H4 (cell line): ENCODE results near the gene SMCO4. TPM values are rescaled to one million over a fixed set of nuclear protein-coding genes. Genes with fewer than 3 reads are reported as not detected.
"Not testable (repeated sequence)": the region's sequence is repeated elsewhere in the genome, so short reads cannot be mapped to it uniquely, and the experiment has no call there.

ENCODE experiments used
- DNase-seq: peaks from one replicate; pipeline ENCODE4 v3.0.0-alpha.2; 2015; ENCODE audit warnings: low spot score
- total RNA-seq: library from RNA; depleted of rRNA; stranded (reverse); fragments of >200 nt; shearing (Covaris generic); gene quantifications from 2 replicates; pipeline ENCODE4 v1.2.3, GENCODE V29; 2014; rRNA removed

SMCO4 gene
- total RNA-seq, 1 experiment from 2014 or later = 22.9 TPM

DNA sequence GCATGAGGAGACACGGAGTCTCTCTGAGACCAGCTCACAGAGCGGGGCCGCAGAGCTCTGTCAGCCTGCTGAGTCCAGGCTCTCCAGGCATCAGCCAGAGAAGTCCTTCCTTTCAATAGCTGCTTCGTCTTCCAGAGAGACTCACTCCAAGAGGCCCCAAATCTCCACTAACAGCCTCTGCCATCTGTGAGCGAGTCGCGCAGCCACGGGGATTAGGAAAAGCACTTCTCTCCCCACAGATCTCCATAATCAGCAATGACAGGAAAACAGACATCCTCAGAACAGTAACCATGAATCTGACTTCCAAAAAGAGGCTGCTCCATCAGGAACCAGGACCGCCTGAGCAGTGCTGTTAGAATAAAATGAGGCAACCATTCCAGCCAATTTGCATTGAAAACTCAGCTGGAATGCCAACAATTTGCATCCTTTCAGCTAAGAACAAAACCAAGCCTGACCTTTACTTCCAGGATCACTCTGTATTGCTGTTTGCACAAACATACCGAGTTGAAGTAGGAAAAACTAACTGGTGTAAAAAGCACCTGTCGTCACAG is 65.4 kb downstream of the SMCO4 start:
- no peak for DNase-seq

DNA sequence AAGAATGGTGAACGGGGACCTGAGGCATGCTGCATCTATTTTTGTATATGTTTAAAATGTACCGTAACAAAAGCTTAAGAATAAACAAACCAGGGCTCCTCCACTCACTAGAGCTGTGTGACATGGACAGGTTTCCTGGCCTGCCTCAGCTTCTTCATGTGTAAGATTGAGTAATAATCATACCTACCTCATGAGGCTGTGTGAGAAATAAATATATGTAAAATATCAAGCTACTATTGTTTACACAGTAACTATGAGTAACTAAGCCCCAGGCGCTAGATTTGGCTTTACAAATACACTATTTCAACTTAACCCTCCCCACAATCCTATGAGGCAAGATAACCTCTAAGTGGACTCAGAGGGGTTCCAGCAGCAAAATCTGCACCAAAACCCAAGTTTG is 66.4 kb downstream of the SMCO4 start:
- peak; percentile 43 for DNase-seq

DNA sequence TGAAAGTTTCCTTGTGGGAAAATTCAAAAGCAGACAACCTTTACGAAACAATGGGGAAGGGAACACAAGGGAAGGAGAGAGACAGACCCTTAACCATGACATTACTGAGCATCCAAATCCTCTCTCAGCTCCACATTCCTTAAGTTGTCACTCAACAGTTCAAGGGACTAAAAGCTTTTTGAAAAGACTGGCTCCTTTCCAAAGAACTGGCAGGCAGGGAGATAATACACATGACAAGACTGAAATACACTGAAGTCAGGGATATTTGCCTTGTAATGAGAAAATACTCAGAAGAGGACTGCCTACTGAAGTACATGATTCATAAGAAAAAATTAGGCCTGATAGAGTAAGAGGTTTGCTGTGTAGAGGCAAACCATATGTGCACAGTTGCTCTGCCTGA is 69.1 kb downstream of the SMCO4 start:
- DNase-seq = no peak

DNA sequence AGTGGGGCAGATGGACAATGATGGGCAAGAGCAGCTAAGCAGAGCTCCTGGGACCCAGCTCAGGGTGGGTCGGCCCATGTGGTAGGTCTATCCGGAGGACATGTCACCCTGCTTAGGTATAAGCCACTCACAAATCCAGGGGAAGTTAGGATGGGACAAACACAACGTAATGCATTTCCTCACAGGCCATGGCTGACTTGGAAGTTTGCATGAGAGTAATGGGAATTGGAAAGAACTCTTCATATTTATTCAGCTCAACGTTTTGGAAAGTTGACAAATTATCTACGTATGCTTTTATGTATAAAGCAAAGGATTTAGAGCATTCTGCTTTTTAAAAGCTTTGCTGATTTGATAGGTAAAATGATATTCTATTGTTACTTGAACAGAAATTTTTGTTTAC is 74.9 kb downstream of the SMCO4 start:
- DNase-seq = no peak

DNA sequence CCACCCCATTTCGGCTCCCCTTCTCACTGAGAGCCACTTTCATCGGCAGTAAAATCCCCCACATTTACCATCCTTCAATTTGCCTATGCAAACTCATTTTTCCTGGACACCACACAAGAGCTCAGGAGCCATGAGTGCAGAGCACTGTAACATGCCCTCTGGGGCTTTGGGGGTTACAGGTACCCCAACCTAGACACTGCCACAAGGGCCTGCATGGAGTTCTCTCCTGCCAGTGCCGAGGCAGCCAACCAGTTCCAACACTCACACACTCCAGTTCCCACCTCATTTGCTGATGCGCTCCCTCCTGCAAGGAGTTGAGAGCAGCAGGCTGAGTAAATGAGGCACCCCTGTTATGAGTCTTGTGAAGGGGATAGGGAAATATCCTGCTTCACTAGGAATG is 76.1 kb downstream of the SMCO4 start:
- DNase-seq = no peak

DNA sequence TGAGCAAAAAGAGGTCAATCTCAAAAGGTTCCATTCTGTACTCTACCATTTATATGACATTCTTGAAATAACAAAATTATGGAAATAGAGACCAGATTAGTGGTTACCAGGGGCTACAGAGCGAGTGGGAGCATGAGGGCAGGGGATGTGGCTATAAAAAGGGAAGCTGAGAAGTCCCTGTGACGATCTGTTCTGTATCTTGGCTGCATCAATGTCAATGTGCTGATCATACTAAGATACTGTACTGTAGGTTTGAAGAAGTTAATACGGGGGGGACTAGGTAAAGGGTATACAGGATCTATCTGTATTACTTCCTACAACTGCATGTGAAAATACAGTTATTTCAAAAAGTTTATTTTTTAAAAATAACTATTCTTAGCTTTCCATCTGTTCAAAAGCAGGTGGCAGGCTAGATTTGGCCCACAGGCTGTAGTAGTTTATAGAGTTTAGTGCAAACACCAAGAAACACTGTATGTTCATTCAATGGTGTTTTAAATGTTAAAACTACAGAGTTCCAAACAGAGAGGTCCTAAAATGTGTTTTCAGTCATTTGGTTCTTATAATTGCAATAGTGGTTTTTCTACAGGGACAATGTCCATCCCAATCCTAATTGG is 78.2 kb downstream of the SMCO4 start:
- no peak for DNase-seq

DNA sequence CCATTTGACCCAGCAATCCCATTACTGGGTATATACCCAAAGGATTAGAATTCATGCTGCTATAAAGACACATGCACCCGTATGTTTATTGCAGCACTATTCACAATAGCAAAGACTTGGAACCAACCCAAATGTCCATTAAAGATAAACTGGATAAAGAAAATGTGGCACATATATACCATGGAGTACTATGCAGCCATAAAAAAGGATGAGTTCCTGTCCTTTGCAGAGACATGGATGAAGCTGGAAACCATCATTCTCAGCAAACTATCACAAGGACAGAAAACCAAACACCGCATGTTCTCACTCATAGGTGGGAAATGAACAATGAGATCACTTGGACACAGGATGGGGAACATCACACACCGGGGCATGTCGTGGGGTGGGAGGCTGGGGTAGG is 79.5 kb downstream of the SMCO4 start:
- not testable (repeated sequence) for DNase-seq

DNA sequence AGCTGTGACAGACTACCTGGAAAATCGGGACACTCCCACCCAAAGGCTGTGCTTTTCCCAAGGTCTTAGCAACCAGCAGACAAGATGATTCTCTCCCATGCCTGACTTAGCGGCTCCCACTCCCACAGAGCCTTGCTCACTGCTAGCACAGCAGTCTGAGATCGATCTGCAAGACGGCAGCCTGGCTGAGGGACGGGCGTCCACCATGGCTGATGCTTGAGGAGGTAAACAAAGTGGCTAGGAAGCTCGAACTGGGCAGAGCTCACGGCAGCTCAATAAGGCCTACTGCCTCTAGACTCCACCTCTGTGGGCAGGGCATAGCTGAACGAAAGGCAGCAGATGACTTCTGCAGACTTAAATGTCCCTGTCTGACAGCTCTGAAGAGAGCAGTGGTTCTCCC is 84.9 kb downstream of the SMCO4 start:
- no peak for DNase-seq

DNA sequence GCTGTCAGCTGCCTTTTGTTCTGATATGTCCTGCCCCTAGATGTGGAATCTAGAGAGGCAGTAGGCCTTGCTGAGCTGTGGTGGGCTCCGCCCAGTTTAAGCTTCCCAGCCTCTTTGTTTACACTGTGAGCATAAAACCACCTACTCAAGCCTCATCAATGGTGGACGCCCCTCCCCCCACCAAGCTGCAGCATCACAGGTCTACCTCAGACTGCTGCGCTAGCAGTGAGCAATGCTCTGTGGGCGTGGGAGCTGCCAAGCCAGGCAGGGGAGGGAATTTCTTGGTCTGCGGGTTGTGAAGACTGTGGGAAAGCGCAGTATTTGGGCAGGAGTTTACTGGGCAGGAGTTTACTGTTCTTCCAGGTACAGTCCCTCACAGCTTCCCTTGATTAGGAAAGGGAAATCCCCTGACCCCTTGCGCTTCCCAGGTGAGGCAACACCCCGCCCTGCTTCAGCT is 98.5 kb downstream of the SMCO4 start:
- peak; percentile 50 for DNase-seq

DNA sequence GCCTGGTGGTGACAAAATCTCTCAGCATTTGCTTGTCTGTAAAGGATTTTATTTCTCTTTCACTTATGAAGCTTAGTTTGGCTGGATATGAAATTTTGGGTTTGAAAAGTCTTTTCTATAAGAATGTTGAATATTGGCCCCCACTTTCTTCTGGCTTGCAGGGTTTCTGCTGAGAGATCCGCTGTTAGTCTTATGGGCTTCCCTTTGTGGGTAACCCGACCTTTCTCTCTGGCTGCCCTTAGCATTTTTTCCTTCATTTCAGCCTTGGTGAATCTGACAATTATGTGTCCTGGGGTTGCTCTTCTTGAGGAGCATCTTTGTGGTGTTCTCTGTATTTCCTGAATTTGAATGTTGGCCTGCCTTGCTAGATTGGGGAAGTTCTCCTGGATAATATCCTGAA is 100.0 kb downstream of the SMCO4 start:
- DNase-seq = not testable (repeated sequence)

DNA sequence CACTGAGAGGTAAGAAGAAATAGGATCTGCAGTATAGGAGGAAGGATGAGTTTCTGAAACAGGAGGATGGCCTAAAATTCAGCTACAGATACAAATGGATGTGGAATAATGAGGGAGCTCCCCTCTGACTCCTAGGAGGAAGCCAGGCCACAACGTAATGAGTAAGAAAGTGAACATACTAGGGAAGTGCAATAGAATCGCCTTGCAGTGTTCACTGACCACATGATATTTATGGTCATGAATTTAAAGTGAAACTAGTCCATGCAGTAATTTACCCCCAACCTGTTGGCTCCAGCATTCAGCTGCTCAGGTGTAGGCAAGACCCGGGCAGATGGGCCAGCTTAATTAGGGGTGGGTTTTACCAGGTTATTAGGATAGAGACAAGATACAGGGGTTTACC is 110.9 kb downstream of the SMCO4 start:
- DNase-seq = no peak

Other genes starting within 250 kb of the SMCO4 start
- not detected in 2 replicates for gene DEUP1, start 212.6 kb downstream of the SMCO4 start, total RNA-seq
- gene CEP295, start 118.3 kb upstream of the SMCO4 start, total RNA-seq = 6.9 and 12.9 TPM in 2 replicates
- gene TAF1D, start 198.1 kb upstream of the SMCO4 start, total RNA-seq = 107 and 114 TPM in 2 replicates
- gene C11orf54, start 198.3 kb upstream of the SMCO4 start, total RNA-seq = 8.6 and 14.3 TPM in 2 replicates
- gene MED17, start 240.9 kb upstream of the SMCO4 start, total RNA-seq = 21.4 and 30.5 TPM in 2 replicates